ENCODE measurements around the gene HIP1. TPM values are rescaled to one million over a fixed set of nuclear protein-coding genes. Genes with fewer than 3 reads are reported as not detected.

The HIP1 gene
- total and polyA plus RNA-seq, 12 donors, result 7.0 to 32.4 (median 23.4) TPM

GRCh38 chr7:75667938-75668337 is 70.8 kb downstream of the HIP1 start:
- no peak overlapping the region for H3K4me3 ChIP-seq
- H3K36me3 ChIP-seq, result peaks cover 0 to 4% (median 0%) of the 10 kb centered on the region in 9 donors
- TF ChIP-seq, protein P1, sequence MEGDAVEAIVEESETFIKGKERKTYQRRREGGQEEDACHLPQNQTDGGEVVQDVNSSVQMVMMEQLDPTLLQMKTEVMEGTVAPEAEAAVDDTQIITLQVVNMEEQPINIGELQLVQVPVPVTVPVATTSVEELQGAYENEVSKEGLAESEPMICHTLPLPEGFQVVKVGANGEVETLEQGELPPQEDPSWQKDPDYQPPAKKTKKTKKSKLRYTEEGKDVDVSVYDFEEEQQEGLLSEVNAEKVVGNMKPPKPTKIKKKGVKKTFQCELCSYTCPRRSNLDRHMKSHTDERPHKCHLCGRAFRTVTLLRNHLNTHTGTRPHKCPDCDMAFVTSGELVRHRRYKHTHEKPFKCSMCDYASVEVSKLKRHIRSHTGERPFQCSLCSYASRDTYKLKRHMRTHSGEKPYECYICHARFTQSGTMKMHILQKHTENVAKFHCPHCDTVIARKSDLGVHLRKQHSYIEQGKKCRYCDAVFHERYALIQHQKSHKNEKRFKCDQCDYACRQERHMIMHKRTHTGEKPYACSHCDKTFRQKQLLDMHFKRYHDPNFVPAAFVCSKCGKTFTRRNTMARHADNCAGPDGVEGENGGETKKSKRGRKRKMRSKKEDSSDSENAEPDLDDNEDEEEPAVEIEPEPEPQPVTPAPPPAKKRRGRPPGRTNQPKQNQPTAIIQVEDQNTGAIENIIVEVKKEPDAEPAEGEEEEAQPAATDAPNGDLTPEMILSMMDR (IDR thresholded peaks at IDR 0.05), result no peak
- intact Hi-C loops (cut with DNase I), result loop anchor here in 1 of 10 donors (5.0 kb wide), 1 partner anchor 69 kb away; the partner anchor contains the start of gene HIP1
- H3K27me3 ChIP-seq, result no peaks in the 10 kb centered on the region
- DNase-seq, result no peak
- H3K27ac ChIP-seq, result no peak overlapping the region
- peaks cover 0 to 17% (median 11%) of the 10 kb centered on the region in 9 donors for H3K4me1 ChIP-seq
- no peak for ATAC-seq
- WGBS, 2 donors, result 49 to 57% methylated on average over 4 of the region's 4 CpGs
- no peaks in the 10 kb centered on the region for H3K9me3 ChIP-seq

DNA sequence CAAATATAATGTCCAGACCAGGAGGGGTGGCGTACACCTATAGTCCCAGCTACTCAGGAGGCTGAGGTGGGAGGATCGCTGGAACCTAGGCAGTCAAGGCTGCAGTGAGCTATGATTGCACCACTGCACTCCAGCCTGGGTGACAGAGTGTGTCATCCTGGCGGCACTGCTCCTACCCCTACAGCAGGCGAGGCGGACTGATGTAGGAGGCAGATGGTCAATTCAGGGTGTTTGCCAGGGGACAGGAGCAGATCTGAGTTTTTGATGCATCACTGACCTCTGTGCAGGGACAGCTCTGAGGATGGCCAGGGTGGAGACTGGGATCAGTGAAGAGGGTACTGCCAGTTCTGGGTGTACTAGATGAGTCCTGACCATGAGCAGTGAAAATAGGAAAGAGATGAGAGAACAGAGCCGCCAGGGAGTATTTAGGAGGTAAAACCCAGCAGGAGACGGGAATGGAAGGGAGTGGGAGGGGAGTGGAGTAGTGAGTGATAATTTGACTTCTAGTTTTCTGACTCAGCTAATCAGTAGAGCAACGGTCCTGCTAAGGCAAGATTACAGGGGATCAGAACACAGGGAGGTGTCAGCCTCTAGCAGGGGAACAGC is 75.3 kb downstream of the HIP1 start:
- intact Hi-C loops (cut with DNase I), result no loop called here
- ATAC-seq, result no peak
- no peak for DNase-seq
- H3K36me3 ChIP-seq, result peaks cover 0 to 8% (median 0%) of the 10 kb centered on the region in 9 donors
- TF ChIP-seq, protein P1 (IDR thresholded peaks at IDR 0.05), result no peak
- H3K27ac ChIP-seq, result no peak overlapping the region
- no peaks in the 10 kb centered on the region for H3K27me3 ChIP-seq
- WGBS, 2 donors, result 87% methylated on average over 8 of the region's 8 CpGs
- no peak overlapping the region for H3K4me3 ChIP-seq
- no peaks in the 10 kb centered on the region for H3K9me3 ChIP-seq
- H3K4me1 ChIP-seq, result peaks cover 0 to 11% (median 6%) of the 10 kb centered on the region in 9 donors

GRCh38 chr7:75662579-75663301 is 76.0 kb downstream of the HIP1 start:
- peaks cover 0 to 8% (median 0%) of the 10 kb centered on the region in 9 donors for H3K36me3 ChIP-seq
- no peak overlapping the region for H3K4me3 ChIP-seq
- H3K27me3 ChIP-seq, result no peaks in the 10 kb centered on the region
- intact Hi-C loops (cut with DNase I), result no loop called here
- ATAC-seq, result no peak
- 83 to 85% methylated on average over 12 of the region's 12 CpGs for WGBS, 2 donors
- H3K27ac ChIP-seq, result no peak overlapping the region
- no peak for DNase-seq
- no peaks in the 10 kb centered on the region for H3K9me3 ChIP-seq
- TF ChIP-seq, protein P1 (IDR thresholded peaks at IDR 0.05), result no peak
- peaks cover 0 to 6% (median 2%) of the 10 kb centered on the region in 9 donors for H3K4me1 ChIP-seq

GRCh38 chr7:75660566-75661215 is 78.0 kb downstream of the HIP1 start:
- WGBS, 2 donors, result 78 to 80% methylated on average over 13 of the region's 13 CpGs
- Histone ChIP-seq H3K36me3 (peaks cover 0 to 8% (median 0%) of the 10 kb centered on the region in 9 donors), H3K4me1 (no peaks in the 10 kb centered on the region), H3K27ac (no peak overlapping the region), H3K9me3 (no peaks in the 10 kb centered on the region), H3K27me3 (no peaks in the 10 kb centered on the region), H3K4me3 (no peak overlapping the region)
- TF ChIP-seq, protein P1 (IDR thresholded peaks at IDR 0.05), result no peak
- ATAC-seq (no peak), DNase-seq (no peak)
- intact Hi-C loops (cut with DNase I), result no loop called here
